Loucy (cell line): ENCODE measurements around the gene TDRD1.

Experiments used
- H2AFZ ChIP-seq: fragments of 200-600 bp; sonication (generic); 2 replicates; pipeline ENCODE4 v1.6.0; 2016; ENCODE audit warnings: antibody characterized with exemption, mild to moderate bottlenecking, low read length, moderate library complexity
- H3F3A ChIP-seq: fragments of 200-600 bp; 2 replicates; pipeline ENCODE4 v1.6.0; 2016; ENCODE audit warnings: antibody characterized with exemption, low read depth, mild to moderate bottlenecking
- H3K27me3 ChIP-seq: fragments of 200-600 bp; sonication (generic); 2 replicates; pipeline ENCODE4 v1.6.1; 2014; ENCODE audit warnings: low read length, mild to moderate bottlenecking; ENCODE audit not compliant: insufficient read depth, poor library complexity, severe bottlenecking
- H3K36me3 ChIP-seq: fragments of 200-600 bp; sonication (generic); 2 replicates; pipeline ENCODE4 v1.6.1; 2016; ENCODE audit warnings: low read length; ENCODE audit not compliant: insufficient read depth
- H3K4me1 ChIP-seq: fragments of 200-600 bp; sonication (generic); 2 replicates; pipeline ENCODE4 v1.5.1; 2014; ENCODE audit warnings: low read length, mild to moderate bottlenecking; ENCODE audit not compliant: insufficient read depth, poor library complexity, severe bottlenecking
- H3K4me2 ChIP-seq: fragments of 200-600 bp; sonication (generic); 2 replicates; pipeline ENCODE4 v1.6.0; 2014; ENCODE audit warnings: antibody characterized with exemption, low read length, low read depth, mild to moderate bottlenecking; ENCODE audit not compliant: poor library complexity, severe bottlenecking
- H3K4me3 ChIP-seq: fragments of 200-600 bp; sonication (generic); 2 replicates; pipeline ENCODE4 v1.5.1; 2014; ENCODE audit warnings: low read length, mild to moderate bottlenecking, mixed read lengths; ENCODE audit not compliant: poor library complexity, severe bottlenecking
- H3K79me2 ChIP-seq: fragments of 200-600 bp; sonication (generic); 2 replicates; pipeline ENCODE4 v1.6.1; 2014; ENCODE audit warnings: low read length; ENCODE audit not compliant: insufficient read depth
- H3K9ac ChIP-seq: fragments of 200-600 bp; sonication (generic); 2 replicates; pipeline ENCODE4 v1.6.0; 2014; ENCODE audit warnings: mild to moderate bottlenecking, low read depth, low read length, moderate library complexity; ENCODE audit not compliant: poor library complexity, severe bottlenecking
- H3K9me2 ChIP-seq: fragments of 200-600 bp; sonication (generic); replicated peaks from 2 replicates; pipeline ENCODE4 v1.6.1; 2016; ENCODE audit warnings: low read depth, low read length, mixed read lengths
- H3K9me3 ChIP-seq: fragments of 200-600 bp; sonication (generic); 2 replicates; pipeline ENCODE4 v1.6.1; 2014; ENCODE audit warnings: mild to moderate bottlenecking, antibody characterized with exemption, low read length, low read depth; ENCODE audit not compliant: insufficient read depth
- H4K20me1 ChIP-seq: fragments of 200-600 bp; sonication (generic); 2 replicates; pipeline ENCODE4 v1.6.0; 2014; ENCODE audit warnings: antibody characterized with exemption, low read length, mild to moderate bottlenecking; ENCODE audit not compliant: insufficient read depth, poor library complexity, severe bottlenecking
- EZH2phosphoT487 ChIP-seq: fragments of 200-600 bp; IDR thresholded peaks from 2 replicates; pipeline ENCODE4 v1.6.1; 2018; ENCODE audit warnings: antibody characterized with exemption, mild to moderate bottlenecking, moderate library complexity, borderline replicate concordance
- TF ChIP-seq, protein P1 (sequence below): fragments of 200-600 bp; sonication (generic); conservative IDR thresholded peaks from 2 replicates; pipeline ENCODE4 v1.5.1; 2014; ENCODE audit warnings: mild to moderate bottlenecking, antibody characterized with exemption, low read length

The TDRD1 gene

GRCh38 chr10:114256822-114257221 lies 77.7 kb downstream of the TDRD1 start:
- no peaks in the 10 kb centered on the region for H4K20me1 ChIP-seq

DNA sequence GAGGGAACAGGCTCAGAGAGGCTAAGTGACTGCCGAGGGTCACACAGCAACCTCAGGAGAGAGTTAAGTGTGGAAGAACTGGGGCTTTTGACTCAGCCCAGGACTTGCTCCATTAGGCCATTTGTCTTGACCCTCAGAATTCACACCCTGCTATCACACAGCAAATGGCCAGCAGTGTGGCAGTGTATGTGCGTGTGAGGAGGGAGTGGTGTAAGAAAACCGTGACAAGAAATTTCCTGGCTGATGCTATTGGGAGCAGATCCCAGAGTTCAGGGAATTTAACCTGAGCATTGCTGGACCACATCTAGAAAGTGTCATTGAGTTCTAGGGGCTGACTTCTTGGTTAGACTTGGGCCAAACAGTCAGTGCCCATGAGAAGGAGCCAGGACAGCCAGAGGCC lies 78.3 kb downstream of the TDRD1 start:
- no peak overlapping the region for H3K4me3 ChIP-seq
- H3K79me2 ChIP-seq = no peaks in the 10 kb centered on the region
- peaks cover 5% of the 10 kb centered on the region; the same call in 1 of the 2 replicates for H3F3A ChIP-seq
- H4K20me1 ChIP-seq = no peaks in the 10 kb centered on the region
- H3K9ac ChIP-seq = no peak overlapping the region
- H3K9me3 ChIP-seq = no peaks in the 10 kb centered on the region
- H3K36me3 ChIP-seq = no peaks in the 10 kb centered on the region
- no peaks in the 10 kb centered on the region for H3K27me3 ChIP-seq
- peak overlapping the region; percentile 59; the same call in 1 of the 2 replicates for H2AFZ ChIP-seq
- no peaks in the 10 kb centered on the region for H3K9me2 ChIP-seq
- H3K4me1 ChIP-seq = peaks cover 43% of the 10 kb centered on the region
- TF ChIP-seq, protein P1, sequence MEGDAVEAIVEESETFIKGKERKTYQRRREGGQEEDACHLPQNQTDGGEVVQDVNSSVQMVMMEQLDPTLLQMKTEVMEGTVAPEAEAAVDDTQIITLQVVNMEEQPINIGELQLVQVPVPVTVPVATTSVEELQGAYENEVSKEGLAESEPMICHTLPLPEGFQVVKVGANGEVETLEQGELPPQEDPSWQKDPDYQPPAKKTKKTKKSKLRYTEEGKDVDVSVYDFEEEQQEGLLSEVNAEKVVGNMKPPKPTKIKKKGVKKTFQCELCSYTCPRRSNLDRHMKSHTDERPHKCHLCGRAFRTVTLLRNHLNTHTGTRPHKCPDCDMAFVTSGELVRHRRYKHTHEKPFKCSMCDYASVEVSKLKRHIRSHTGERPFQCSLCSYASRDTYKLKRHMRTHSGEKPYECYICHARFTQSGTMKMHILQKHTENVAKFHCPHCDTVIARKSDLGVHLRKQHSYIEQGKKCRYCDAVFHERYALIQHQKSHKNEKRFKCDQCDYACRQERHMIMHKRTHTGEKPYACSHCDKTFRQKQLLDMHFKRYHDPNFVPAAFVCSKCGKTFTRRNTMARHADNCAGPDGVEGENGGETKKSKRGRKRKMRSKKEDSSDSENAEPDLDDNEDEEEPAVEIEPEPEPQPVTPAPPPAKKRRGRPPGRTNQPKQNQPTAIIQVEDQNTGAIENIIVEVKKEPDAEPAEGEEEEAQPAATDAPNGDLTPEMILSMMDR = no peak
- no peak for TF ChIP-seq EZH2phosphoT487
- peak overlapping the region; percentile 59 for H3K4me2 ChIP-seq

More at GRCh38 chr10:114256822-114257221, 77.7 kb downstream of the TDRD1 start:
- Histone ChIP-seq H3F3A (peaks cover 5% of the 10 kb centered on the region; the same call in 1 of the 2 replicates), H3K27me3 (no peaks in the 10 kb centered on the region), H3K36me3 (no peaks in the 10 kb centered on the region), H3K9me2 (no peaks in the 10 kb centered on the region), H3K4me2 (no peak overlapping the region), H3K9ac (no peak overlapping the region), H3K4me3 (no peak overlapping the region), H2AFZ (no peak overlapping the region), H3K4me1 (peaks cover 43% of the 10 kb centered on the region), H3K79me2 (no peaks in the 10 kb centered on the region), H3K9me3 (no peaks in the 10 kb centered on the region)
- TF ChIP-seq, protein P1 = no peak
- TF ChIP-seq EZH2phosphoT487 = no peak

DNA sequence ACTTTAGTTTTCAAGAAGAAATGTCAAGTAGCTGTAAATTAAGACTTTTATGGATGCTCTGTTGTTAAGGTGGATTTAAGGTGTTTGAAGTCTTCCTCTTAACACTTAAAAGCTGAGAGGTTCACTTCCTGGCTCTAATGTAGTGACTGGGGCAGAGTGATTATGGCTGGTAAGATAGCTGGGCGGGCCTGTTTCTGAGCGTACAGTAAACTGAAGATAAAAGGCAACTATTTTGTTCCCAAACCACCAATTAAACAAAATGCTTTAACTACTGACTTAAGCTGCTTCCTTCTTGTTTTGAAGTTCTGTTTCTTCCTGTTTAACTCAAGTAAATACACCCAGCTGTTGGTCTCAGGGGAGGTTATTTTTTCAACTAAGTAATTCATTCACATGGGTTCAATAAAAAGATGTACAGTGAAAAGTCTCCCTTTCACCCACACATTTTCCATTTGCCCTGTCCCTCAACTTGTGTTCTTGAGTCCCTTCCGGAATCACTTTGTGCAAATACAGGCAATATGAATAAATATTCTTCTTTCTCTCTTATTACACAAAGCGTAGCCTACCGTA lies 79.2 kb downstream of the TDRD1 start:
- Histone ChIP-seq H3K9me3 (no peaks in the 10 kb centered on the region), H3F3A (peaks cover 5% of the 10 kb centered on the region; the same call in 1 of the 2 replicates), H3K4me2 (peak overlapping the region; percentile 59), H3K36me3 (no peaks in the 10 kb centered on the region), H3K27me3 (no peaks in the 10 kb centered on the region), H3K4me1 (peaks cover 43% of the 10 kb centered on the region), H4K20me1 (no peaks in the 10 kb centered on the region), H2AFZ (peak overlapping the region; percentile 59), H3K79me2 (no peaks in the 10 kb centered on the region), H3K9me2 (no peaks in the 10 kb centered on the region), H3K9ac (peak overlapping the region; percentile 15), H3K4me3 (peak overlapping the region; percentile 18)
- TF ChIP-seq EZH2phosphoT487 = no peak
- TF ChIP-seq, protein P1 = no peak
